ENCODE measurements around the gene MYMK.

MYMK gene

DNA sequence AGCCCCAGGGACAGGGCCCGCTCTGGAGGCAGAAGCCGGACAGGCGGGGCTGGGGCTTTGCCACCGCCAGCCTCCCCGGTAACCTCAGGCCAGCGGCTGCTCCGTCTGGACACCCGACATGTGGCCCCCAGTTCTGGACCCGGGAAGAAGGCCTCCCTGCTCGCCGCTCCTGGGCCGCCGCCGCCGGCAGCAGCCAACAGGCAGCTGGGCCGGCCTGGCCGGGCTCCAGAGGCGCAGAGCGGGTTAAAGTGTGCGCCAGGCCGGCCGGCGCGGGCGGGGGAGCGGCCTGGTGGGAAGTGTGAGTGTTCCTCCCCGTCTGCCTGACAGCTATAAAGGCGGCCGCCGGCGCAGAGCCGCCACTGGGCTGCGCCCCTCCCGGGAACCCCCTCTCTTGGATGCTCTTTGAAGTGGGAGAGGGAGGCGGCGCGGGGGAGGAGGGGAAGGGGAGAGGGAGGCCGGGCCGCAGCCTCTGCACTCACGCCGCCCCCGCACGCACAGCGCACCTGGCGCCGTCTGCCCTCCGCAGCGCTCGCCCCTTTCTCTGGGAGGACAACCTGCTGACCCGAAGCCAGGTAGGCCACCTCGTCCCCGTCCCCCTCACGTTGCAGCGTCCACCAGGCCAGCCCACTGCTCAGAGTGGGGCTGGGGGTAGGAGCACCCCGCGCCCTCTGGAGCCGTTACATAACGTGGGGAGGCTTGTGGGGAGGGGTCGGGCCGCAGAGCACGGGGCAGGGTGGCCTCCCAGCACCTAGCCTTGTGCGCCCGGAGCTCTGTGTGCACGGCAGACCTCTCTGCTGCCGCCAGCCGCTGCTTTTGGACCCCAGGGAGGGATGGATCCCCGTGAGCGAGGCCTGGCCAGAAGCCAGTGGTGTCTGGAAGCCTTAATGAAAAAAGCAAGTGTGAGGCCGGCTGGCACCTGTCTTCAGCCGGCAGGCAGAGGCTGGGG is 9.9 kb upstream of the MYMK start, which contains the start of gene ADAMTSL2:
Gene ADAMTSL2 (plus strand): TSS at position 359 of the 946 bp plus-strand sequence. CDS start 2,009 bp downstream, outside the sequence.
- peak; percentile 19 for DNase-seq

DNA sequence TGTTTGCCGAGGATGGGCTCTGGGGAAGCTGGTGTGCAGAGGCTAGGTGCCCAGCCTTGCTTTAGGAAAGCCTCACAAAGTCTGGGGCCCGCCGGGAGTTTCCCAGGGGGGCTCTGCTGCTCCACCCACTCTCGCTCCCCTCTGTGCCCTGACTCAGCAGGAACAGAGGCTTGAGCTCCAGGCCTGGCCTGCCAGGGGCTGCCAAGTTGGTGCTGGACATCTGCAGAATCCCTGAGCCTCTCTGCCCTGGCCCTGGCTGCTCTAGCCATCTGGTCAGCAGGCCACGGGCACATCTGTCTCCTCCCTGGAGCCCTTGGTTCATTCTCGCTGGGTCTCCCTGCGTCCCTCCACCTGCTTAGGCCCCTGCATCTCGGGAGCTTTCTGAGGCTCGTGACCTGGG is 9.1 kb upstream of the MYMK start:
- DNase-seq: no peak

DNA sequence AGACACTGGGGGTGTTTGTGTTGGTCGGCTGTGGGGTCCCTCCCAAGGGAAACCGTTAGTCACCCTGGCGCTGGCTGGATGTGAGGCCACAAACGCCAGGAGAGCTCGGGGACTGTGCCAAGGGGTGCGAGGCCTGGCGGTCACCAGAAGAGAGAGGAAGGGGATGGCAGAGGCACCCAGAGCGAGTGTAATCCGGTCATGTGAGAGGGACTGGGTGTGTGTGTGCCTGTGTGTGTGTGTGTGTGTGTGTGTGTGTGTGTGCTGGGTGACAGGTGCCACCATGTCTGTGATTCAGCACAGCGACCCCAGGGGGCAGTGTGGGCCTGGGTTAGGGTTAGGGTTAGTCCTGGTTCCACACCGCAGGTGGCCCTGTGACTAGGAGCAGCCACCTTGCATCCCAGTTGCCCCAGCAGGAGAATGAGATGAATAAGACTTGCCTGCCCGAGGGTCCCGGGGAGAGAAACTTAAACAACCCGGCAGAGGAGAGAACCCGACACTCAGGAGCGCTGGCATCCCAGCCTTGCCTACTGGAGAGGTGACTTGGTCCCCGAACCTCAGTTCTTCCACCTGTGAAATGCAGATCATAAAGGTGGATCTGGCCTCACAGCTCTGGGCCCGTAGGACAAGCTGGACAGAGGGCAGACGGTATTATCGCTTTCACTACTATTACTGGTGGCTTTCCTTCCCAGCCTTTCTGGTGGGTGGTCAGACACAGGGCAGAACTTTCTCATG is 8.3 kb upstream of the MYMK start:
- DNase-seq: peak; percentile 37

DNA sequence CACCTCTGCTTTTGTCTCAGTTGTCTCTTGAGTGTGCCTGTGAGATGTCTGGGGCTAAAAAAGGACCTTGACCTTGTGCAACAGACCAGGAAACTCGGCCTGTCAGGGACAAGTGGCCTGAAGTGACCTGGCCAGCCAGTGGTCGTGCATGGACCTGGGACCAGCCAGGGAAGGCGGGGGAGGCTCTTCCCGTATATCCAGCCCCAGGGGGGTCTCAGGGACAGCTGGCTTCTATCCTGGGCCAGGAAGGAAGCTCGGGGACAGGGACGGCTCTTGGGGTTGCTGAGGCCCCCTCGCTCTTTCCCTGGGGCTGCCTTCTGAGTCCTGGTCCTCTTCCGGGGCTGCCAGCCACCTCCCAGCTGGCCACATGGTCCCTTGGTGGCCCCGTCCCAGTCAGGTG is 6.5 kb upstream of the MYMK start:
- DNase-seq: no peak

DNA sequence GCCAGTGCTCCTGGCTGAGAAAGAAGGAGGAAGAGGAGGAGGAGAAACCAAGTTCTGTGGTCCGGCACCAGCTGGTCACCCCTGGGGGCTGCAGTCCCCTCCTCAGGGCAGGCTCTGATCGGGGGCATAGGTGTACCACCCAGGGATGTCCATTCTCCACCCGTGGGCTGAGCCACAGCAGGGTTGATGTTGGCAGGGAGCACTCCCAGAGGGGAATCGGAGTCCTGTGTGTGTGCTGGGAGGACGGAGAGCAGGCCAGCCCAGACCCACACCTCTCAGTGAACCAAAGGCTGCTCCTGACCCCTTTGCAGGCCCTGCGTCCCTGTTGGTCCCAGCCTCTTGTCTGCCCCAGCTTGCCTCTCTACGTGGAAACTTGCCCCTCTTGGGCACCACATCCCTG is 5.1 kb upstream of the MYMK start:
- no peak for DNase-seq

DNA sequence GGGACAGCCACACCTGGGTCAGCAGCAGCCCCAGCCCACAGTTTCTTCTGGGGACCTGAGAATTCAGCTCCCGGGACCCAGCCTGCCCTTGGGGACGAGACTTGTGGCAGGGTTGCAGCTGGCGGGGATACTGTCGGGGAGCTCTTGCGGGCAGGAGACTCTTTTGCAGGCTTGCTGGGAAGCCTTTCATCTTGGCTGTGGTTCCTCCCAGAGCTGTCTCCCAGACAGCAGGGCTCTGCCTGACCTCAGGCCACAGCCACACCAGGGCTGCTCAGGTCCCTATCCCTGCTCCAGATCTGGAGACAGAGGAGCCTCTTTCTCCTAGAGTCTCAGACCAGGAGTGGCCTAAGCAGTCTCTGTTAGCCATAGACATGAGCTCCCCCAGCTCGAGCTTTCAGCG is 4.7 kb upstream of the MYMK start:
- no peak for DNase-seq

DNA sequence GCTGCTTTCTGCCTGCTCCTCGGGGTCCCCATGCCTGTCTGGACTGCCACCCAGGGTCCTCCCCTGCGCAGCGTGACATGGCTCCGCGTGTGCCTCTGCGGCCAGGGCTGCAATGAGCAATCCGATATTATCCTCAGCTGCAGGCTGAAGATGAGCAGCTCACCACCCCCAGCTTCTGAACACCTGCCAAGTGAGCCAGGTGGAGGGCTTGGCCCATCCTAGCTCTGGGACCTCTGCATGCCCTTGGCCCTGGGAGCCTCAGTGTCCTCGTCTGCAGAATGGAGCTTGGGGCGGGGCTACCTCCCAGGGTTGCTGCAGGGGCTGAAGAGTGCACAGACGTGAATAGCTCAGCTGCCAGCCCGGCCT is 4.1 kb upstream of the MYMK start:
- DNase-seq: no peak

DNA sequence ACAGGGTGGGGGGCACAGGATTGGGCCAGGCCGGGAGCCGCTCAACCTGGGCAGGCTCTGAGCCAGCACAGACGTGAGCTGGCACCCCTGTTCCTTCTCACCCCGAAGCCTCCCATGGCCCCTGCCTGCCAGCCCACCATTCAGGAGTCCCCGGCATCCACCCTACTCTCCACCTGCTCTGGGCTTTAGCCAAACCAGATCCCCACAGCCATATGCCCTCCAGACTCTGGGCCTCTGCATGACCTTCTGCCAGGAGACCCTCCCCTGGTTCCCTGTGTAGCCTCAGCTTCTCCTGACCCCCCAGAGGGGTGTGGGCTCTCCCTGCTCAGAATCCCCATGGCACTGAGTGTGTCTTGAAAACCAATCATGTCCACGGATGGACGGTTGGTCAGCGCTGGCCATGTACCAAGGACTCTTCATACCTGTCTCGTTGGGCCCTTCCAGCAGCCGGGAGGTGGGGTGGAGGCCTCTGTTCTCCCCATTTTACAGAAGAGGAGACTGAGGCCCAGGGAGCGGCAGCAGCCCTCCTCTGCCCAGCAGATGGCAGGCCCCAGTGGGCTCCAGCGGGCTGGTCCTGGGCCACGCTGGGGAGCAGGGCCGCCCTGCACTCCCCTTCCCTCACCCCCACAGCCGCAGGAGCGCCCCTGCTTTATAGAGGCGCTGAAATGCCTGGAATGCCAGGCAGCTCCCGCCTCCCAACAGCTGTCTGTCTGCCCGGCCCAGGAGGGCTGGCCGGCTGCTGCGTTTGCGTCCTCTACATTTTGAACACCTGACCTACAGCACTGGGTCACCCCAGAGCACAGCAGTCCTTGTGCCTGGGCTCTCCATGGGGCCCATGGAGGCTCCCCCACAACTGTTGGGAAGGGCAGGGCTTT is 3.5 kb upstream of the MYMK start:
- DNase-seq: no peak

DNA sequence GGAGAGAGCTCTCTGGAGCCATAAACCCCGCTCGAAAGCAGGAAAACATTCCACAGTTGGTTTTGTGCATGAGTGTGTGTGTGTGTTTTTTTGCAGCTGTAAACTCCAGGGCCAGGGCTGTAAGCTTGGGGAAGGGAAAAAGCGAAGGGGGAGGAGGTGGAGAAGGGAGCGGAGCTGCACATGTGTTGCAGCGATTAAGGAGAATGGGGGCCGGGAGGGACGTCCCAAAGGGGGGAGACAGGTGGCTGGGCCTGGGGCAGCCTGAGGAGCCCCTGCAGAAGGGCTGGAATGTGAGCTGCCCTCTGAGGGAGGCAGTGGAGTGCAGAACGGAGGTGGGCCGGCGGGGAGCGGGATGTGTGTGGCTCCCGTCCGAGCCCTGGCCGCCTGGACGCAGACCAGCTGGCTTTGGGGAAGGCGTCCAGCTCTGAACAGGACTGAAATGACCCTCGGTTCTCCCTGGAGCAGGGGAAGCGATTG is 2.7 kb upstream of the MYMK start:
- no peak for DNase-seq

DNA sequence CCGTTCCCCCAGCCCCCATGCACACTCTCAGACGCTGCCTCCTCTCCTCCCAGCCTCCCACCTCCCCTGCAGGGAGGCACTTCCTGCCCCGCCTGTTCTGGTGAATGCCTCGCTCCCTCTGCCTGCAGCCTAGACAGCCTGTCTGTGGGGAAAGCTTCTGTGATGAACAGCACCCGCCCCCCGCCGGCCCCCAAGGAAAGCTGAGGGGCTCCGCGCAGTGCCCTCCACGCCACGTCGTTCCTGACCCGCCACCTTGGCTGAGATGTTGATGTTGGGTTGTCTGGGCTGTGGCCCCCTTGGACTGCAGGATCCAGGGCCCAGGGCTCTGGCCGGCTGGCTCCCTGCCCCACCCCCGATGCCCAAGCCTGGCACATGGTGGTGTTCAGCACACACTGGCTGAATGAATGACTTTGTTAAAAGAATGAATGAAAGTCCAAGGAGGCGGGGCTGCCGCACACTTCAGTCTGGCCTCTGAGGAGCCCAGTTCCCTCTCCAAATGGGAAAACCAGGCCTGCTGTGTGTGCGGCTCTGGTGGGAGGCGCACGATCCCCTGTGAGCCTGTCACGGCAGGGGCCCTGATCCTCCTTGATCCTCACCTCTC is 2.1 kb upstream of the MYMK start:
- DNase-seq: peak; percentile 26

DNA sequence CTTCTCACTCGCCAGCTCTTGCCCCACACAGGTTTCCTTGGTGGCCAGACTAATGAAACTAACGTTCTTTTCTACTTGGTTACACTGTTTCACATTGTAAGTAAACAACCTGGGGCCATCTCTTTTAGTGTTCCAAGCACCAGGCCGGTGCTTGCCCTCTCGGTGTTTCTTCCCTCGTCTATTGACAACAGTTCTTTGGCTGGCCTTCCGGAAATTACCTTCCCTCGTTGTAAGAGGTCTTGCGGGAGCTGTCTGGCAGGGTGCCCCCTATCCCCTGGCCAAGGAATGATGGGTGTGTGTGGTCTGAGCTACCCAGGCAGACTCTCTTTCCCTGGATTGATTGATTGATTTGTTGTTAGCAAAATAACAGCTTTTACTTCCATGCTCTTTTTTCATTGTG is 918 bp upstream of the MYMK start:
- DNase-seq: no peak

DNA sequence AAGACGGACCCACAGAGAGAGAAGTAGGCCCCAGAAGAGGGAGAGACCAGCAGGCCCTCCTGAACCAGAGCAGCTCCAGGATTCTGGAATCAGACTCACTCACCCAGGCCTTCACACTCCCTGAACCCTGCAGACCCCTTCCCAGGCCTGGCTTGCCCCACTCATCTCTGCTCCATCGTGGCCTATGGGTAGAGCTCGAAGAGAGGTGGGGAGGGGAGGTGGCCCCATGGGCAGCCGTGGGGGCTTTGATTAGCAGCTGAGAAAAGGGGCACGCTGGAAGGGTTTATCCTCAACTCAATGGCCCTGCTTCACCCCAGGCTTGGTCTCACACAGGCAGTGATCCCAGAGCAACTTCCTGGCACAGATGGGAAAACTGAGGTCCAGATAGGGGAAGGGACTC is 613 bp downstream of the MYMK start:
- DNase-seq: no peak

DNA sequence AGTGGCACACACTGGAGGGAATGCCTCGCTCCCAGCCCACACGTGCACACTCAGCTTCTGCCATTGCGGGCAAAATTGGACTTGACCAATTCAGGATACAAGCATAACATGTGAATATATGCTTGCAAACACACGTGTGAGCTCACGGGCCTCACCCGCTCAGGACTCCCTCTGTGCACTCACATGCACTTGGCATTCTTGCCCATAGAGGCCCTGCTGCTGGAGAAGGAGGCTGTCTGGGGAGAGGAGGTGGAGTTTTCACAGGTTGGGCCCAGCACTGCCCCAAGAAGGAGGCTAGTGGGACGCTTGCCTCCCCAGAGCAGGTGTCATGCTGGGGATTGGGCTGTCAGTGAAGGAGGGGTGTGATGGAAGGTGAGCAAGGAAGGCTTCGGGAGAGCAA is 1.7 kb downstream of the MYMK start:
- DNase-seq: no peak

DNA sequence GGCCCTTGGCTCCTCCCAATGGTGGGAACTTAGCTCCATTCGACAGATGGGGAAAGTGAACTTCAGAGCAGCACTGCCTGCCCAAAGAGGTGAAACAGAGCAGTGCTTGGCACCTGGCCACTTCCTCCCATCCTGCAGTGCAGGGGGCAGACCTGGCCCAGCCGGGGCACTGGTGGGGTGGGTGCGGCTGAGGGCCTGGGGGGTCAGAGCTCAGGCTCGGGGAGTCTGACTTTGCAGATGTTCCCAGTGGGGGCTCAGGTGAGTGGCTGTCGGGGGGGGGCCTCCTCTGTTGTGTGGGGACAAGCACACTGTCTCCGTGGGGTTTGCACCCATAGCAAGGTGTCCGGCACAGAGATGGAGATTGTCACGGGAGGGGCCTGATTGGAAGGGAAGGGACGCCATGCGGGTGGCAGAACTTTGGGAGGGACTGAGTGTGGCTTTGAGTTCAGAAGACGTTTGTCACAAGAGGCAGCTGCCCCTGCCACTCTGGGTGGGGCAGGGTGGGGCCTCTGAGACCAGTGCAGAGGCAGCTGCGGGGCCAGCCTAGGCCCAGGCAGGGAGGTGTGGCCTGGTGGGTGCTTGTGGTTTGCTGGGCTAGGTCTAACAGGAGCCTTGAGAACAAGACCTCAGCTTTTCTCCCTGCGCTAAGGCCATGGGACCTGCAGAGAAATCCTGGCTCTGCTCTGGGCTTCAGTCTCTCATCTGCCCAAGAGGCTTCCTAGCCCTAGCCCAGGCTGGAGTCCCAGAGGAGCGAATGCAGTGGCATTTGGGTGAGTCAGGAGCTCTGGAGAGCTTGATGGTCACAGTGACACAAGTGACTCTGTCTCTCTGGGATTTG is 2.5 kb downstream of the MYMK start:
- no peak for DNase-seq

DNA sequence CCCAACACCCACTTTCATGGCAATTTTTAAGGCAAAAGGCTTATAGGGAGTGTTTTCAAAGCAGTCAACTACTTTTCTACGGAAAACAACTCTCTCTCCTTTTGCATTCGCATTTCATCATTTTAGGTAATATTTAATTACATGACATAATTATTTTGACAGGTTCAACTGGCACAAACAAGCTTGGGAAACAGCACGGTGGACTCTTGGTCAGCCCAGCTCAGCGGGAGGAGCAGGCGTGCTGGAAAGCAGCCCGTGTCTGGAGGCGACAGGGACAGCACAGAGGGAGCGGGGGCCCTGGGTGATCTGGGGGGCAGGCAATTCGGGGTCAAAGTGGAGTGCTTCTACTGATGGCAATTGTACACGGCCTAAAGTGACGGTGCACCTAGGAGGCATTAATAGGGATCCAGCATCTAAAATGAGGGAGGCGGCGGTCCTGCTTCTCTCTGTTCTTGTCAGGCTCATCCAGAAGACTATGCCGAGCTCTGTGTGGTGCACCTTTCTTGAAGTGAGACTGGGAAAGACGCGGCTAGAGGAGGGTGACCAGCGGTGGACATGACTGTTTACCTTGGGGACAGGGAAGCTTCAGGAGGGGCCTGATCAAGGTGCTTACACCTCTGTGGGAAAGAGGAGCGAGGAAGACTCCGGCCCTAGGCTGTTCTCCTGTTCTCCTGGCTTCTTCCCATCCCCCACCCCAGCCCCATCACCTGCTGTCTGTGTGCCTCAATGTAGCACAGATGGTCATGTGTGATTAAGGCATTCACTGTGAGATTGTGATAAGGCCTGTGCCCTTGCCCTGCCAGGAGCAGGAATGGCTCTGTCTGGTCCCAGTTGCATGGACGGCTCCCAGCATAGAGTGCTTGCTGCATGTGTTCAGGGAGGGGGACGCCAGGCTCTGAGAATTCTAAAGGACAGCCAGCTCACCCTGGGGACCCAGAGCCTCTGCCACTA is 3.4 kb downstream of the MYMK start:
- no peak for DNase-seq

DNA sequence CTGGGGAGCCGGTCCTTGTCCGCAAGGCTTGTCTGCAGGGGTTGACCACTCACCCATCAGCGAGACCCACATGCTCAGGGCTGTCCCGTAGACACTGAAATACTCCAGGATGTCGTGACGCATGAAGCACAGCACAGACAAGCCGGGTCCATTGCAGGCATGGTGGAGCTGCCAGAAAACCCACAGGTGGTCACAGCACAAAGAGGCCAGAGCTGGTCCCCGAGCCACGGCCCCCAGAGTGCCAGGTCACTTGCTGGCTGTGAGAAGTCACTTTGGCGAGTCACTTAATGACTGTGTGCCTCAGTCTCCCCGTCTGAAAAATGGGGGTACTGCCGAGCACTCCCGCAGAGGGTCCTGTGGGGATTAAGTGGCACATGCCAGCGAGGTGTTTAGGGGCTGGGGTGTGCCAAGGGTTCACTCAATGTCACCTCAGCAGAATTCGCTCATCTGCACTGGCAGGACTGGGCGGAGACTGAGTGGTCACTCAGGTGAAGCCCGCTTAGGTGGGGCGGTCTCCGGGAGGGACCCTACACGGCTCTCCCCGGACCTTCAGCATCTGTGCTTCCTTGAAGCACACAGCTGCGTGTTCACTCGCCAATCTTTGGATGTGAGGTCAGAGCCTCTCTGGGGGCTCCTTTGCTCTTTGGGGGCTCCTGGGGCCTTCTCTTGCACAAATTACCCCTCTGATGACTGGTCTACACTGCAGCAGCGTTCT is 4.5 kb downstream of the MYMK start:
- DNase-seq: no peak

DNA sequence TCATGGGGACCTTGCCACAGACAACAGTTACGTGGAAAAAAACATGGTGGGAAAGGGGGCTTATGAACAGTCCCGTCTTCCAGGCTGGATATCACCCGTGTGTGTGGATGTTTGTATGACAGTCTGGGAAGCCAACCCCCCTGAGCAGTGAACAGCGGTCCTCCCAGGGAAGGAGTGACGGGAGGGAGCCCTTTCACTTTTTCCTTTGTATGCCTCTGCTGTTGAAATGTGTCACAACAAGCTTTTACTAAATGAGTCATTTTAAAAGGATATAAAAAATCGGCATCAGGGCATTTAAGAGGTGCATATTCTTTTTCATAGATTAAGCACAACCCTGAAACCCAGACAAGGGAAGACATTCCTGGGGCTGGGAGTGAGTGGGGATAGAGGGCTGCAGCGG is 5.1 kb downstream of the MYMK start:
- DNase-seq: no peak

DNA sequence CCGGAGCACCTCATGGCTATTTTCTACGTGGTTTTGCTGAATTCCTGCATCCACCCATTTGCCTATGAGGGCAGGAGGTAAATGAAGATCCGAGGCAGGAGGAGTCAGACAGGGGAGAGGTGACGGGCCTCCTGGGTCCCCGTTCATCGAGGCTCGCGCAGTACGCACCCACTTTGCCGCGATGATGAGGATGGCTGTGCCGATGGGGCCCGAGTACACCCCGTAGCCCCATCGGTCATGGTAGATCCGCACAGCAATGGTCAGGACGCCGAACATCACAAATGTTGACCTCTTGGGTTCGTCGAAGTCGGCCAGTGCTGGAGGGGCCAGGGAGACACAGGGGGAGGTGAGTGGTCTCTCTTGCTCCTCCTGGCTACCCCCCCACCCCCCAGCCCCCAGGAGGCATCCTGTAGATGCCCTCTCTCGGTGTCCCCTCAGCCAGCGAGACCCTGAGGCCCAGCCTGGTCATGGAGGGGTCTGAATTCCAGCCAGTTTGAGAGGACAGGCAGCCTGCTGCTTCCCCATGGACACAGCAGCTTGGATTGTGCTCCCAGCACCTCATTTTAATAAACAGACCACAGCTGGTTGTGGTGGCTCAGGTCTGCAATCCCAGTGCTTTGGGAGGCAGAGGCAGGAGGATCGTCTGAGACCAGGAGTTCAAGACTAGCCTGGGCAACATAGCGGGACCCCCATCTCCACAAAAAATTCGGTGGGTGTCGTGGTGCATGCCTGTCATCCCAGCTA is 5.9 kb downstream of the MYMK start:
- no peak for DNase-seq

DNA sequence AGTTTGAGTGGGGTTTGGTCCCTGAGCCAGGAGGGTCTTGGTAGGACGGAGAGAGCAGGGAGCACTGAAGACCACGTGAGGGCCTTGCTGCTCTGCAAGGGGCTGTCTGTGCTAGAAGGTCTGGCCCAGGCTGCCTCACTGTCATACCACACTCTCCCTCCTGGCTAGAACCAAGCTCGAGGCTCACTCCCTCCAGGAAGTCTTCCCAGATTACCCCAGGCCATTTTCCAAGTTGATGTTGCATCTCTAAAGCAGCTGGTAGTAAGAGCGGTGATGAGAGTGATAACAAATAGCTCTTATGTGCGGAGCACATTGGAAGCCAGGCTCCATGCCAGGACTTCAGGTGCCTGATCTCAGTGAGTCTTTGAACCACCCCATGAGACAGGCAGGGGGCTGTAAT is 6.6 kb downstream of the MYMK start:
- DNase-seq: no peak

Data from fibroblast of skin of scalp (primary cell).